ENCODE results near the gene FILIP1L.

Gene FILIP1L

DNA sequence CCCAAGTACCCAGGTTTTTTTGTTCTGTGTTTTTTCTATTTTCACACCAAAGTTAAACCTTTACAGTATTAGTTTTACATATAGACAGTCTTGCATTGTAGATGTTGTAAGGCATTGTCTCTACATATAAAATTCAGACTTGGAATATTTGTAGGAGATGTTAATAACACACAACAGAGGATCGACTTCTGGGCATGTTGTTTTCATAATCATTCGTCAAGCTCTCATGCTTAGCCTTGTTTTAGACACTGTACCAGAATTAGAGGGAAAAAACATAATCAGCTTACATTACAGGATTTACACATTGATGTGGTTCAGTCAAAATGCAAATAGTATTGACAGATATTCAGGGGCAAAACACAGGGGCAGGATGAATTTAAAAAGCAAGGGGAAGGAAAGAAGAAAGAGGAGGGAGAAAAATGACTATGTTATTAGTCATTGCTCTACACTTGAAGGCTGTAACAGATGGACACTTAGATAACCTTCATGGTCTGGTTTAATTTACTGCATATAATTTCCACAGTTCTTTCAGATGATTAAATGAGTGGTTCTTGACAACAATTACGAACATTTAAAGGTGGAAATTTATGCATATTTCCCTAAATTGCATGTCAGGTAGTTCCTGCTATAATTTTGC, 289.2 kb downstream of the FILIP1L start:
- H3K27me3 ChIP-seq (ENCODE audit: low read length), result no peaks in the 10 kb centered on the region
- H2AFZ ChIP-seq (ENCODE audit: low read depth, low read length, severe bottlenecking), result no peak overlapping the region

DNA sequence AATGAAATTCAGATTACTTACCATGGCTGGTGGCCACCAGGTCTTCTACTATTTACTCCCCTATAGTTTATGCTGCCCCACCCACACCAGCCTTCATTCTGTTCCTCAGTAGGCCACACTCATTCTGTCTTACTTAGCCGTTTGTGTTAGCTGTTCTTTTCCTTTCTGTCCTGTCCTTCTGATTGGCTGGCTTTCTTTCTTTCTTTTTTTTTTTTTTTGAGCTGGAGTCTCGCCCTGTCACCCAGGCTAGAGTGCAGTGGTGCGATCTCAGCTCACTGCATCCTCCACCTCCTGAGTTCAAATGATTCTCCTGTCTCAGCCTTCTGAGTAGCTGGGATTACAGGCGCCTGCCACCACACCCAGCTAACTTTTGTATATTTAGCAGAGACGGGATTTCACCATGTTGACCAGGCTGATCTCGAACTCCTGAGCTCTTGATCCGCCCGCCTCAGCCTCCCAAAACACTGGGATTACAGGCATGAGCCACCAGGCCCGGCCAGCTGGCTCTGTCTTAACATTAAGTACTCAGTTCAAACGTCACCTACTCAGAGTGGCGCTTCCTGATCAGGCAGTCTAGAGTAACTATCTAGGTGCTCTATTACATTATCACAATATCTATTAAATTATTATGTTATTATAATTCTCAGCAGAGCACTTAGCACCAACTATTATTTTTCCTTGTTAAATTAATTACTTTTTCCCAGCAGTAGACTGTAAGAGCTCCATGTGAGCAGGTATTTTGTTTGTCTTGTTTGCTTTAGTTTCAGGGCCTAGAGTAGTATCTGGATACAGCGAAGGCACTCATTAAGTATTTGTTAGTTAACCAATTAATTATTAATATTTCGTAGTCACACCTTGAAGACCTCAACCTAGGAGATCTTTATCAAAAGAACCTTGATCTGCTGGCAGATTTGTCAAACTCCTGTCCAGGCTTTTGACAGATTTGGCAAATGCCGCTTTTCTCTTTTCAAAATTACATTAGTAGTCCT, 290.3 kb downstream of the FILIP1L start:
- H3K9me2 ChIP-seq (replicated peaks; ENCODE audit: insufficient read depth, low read length), result no peaks in the 10 kb centered on the region
- no peak overlapping the region for H3K9ac ChIP-seq (ENCODE audit: low read length)
- H3K9me3 ChIP-seq (ENCODE audit: insufficient read depth, low read length), result no peaks in the 10 kb centered on the region
- no peak overlapping the region for H2AFZ ChIP-seq (ENCODE audit: low read depth, low read length, severe bottlenecking)
- peaks cover 61% of the 10 kb centered on the region for H3K79me2 ChIP-seq (ENCODE audit: insufficient read depth, low read length)
- no peak overlapping the region for H3K4me3 ChIP-seq (ENCODE audit: insufficient read depth, low read length, poor library complexity, severe bottlenecking)
- no peaks in the 10 kb centered on the region for H3F3A ChIP-seq (ENCODE audit: insufficient read depth)
- TF ChIP-seq EZH2phosphoT487 (conservative IDR thresholded peaks at IDR 0.05; ENCODE audit: low read length), result no peak
- TF ChIP-seq, protein P1, sequence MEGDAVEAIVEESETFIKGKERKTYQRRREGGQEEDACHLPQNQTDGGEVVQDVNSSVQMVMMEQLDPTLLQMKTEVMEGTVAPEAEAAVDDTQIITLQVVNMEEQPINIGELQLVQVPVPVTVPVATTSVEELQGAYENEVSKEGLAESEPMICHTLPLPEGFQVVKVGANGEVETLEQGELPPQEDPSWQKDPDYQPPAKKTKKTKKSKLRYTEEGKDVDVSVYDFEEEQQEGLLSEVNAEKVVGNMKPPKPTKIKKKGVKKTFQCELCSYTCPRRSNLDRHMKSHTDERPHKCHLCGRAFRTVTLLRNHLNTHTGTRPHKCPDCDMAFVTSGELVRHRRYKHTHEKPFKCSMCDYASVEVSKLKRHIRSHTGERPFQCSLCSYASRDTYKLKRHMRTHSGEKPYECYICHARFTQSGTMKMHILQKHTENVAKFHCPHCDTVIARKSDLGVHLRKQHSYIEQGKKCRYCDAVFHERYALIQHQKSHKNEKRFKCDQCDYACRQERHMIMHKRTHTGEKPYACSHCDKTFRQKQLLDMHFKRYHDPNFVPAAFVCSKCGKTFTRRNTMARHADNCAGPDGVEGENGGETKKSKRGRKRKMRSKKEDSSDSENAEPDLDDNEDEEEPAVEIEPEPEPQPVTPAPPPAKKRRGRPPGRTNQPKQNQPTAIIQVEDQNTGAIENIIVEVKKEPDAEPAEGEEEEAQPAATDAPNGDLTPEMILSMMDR (IDR thresholded peaks at IDR 0.05; ENCODE audit: insufficient read depth, low read length, poor library complexity, severe bottlenecking), result no peak
- no peaks in the 10 kb centered on the region for H3K27me3 ChIP-seq (ENCODE audit: low read length)
- no peak overlapping the region for H3K4me2 ChIP-seq (ENCODE audit: low read depth, low read length, poor library complexity, severe bottlenecking)
- no peaks in the 10 kb centered on the region for H4K20me1 ChIP-seq (ENCODE audit: low read depth, low read length)
- H3K36me3 ChIP-seq (ENCODE audit: low read length), result no peaks in the 10 kb centered on the region
- no peak overlapping the region for H3K27ac ChIP-seq (ENCODE audit: low read depth, low read length)

More for the DNA sequence above, 289.2 kb downstream of the FILIP1L start:
- H3K79me2 ChIP-seq (ENCODE audit: insufficient read depth, low read length), result peaks cover 66% of the 10 kb centered on the region
- no peak overlapping the region for H3K27ac ChIP-seq (ENCODE audit: low read depth, low read length)
- no peaks in the 10 kb centered on the region for H4K20me1 ChIP-seq (ENCODE audit: low read depth, low read length)
- no peaks in the 10 kb centered on the region for H3K36me3 ChIP-seq (ENCODE audit: low read length)
- H3K9me2 ChIP-seq (replicated peaks; ENCODE audit: insufficient read depth, low read length), result no peaks in the 10 kb centered on the region
- no peak overlapping the region for H3K4me3 ChIP-seq (ENCODE audit: insufficient read depth, low read length, poor library complexity, severe bottlenecking)
- TF ChIP-seq EZH2phosphoT487 (conservative IDR thresholded peaks at IDR 0.05; ENCODE audit: low read length), result no peak
- TF ChIP-seq, protein P1 (IDR thresholded peaks at IDR 0.05; ENCODE audit: insufficient read depth, low read length, poor library complexity, severe bottlenecking), result no peak
- no peaks in the 10 kb centered on the region for H3F3A ChIP-seq (ENCODE audit: insufficient read depth)
- no peak overlapping the region for H3K9ac ChIP-seq (ENCODE audit: low read length)
- H3K4me2 ChIP-seq (ENCODE audit: low read depth, low read length, poor library complexity, severe bottlenecking), result no peak overlapping the region
- no peaks in the 10 kb centered on the region for H3K9me3 ChIP-seq (ENCODE audit: insufficient read depth, low read length)

DNA sequence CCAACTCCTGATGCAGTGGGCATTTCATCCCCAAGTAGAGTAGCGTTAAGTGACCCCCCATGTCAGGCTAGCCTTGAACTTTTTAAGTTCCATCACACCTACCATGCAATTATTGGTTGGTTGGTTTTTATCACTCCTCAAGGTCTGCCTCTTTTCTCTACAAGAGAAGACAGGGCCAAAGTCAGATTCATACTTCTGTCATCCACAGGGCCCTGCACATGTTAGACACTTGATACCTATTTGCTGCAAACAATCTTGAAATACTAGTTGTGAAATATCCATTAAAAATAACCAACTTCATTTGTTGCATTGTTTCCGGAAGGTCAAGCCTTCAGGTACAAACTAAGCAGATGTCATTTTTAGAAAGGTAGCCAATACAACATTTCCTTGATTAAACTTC, 295.5 kb downstream of the FILIP1L start:
- H3K36me3 ChIP-seq (ENCODE audit: low read length), result no peaks in the 10 kb centered on the region
- H3K9me3 ChIP-seq (ENCODE audit: insufficient read depth, low read length), result no peaks in the 10 kb centered on the region
- no peaks in the 10 kb centered on the region for H3K27me3 ChIP-seq (ENCODE audit: low read length)
- no peak overlapping the region for H2AFZ ChIP-seq (ENCODE audit: low read depth, low read length, severe bottlenecking)
- no peaks in the 10 kb centered on the region for H3F3A ChIP-seq (ENCODE audit: insufficient read depth)
- TF ChIP-seq EZH2phosphoT487 (conservative IDR thresholded peaks at IDR 0.05; ENCODE audit: low read length), result no peak
- TF ChIP-seq, protein P1 (IDR thresholded peaks at IDR 0.05; ENCODE audit: insufficient read depth, low read length, poor library complexity, severe bottlenecking), result no peak
- H3K4me2 ChIP-seq (ENCODE audit: low read depth, low read length, poor library complexity, severe bottlenecking), result peak overlapping the region; percentile 59
- peak overlapping the region; percentile 60 for H3K9ac ChIP-seq (ENCODE audit: low read length)
- H4K20me1 ChIP-seq (ENCODE audit: low read depth, low read length), result no peaks in the 10 kb centered on the region
- H3K79me2 ChIP-seq (ENCODE audit: insufficient read depth, low read length), result peaks cover 33% of the 10 kb centered on the region; the same call in 1 of the 2 replicates
- H3K27ac ChIP-seq (ENCODE audit: low read depth, low read length), result no peak overlapping the region
- H3K9me2 ChIP-seq (replicated peaks; ENCODE audit: insufficient read depth, low read length), result no peaks in the 10 kb centered on the region
- peak overlapping the region; percentile 64 for H3K4me3 ChIP-seq (ENCODE audit: insufficient read depth, low read length, poor library complexity, severe bottlenecking)
